Neuron (in vitro differentiated cells): ENCODE results near the gene MAU2.

Source experiments
- H2AFZ ChIP-seq: one replicate; pipeline ENCODE4 v1.6.1; 2013; ENCODE audit warnings: low read depth, mild to moderate bottlenecking, inconsistent platforms, low read length, moderate library complexity
- H3K27me3 ChIP-seq: one replicate; pipeline ENCODE4 v1.6.1; 2013; ENCODE audit warnings: low read length; ENCODE audit not compliant: insufficient read depth
- H3K36me3 ChIP-seq: one replicate; pipeline ENCODE4 v1.6.1; 2013; ENCODE audit warnings: low read length; ENCODE audit not compliant: insufficient read depth
- H3K4me1 ChIP-seq: one replicate; pipeline ENCODE4 v1.6.1; 2013; ENCODE audit warnings: low read length; ENCODE audit not compliant: insufficient read depth
- H3K4me3 ChIP-seq: 2 replicates; pipeline ENCODE4 v1.5.1; 2013; ENCODE audit warnings: mild to moderate bottlenecking, low read length, moderate library complexity
- H3K9me3 ChIP-seq: one replicate; pipeline ENCODE4 v1.6.1; 2013; ENCODE audit warnings: low read length

MAU2 gene

GRCh38 chr19:19320361-19321140 lies at the start of gene MAU2, which contains the start of gene SUGP1:
Gene MAU2 (plus strand): TSS chr19:19320829. CDS start chr19:19320860, 31 bp downstream.
Gene SUGP1 (minus strand): TSS chr19:19320509. CDS start chr19:19320496, 13 bp downstream.
- Histone ChIP-seq H3K36me3 (peaks cover 37% of the 10 kb centered on the region), H3K4me3 (peak within 1 kb of the TSS; percentile 66), H3K27me3 (no peaks in the 10 kb centered on the region), H3K9me3 (no peaks in the 10 kb centered on the region), H2AFZ (peak within 1 kb of the TSS; percentile 59), H3K4me1 (peaks cover 14% of the 10 kb centered on the region)

- H3K4me1 ChIP-seq: no peaks in the 10 kb centered on the region
- no peaks in the 10 kb centered on the region for H3K9me3 ChIP-seq
- no peak overlapping the region for H2AFZ ChIP-seq
- H3K27me3 ChIP-seq: no peaks in the 10 kb centered on the region
- peaks cover 14% of the 10 kb centered on the region for H3K36me3 ChIP-seq
- H3K4me3 ChIP-seq: peak overlapping the region; percentile 42
Observed at GRCh38 chr19:19271828-19272599, 48.6 kb upstream of the MAU2 start.

- Histone ChIP-seq H3K4me3 (no peak overlapping the region), H3K27me3 (no peaks in the 10 kb centered on the region), H3K4me1 (no peaks in the 10 kb centered on the region), H3K36me3 (peaks cover 35% of the 10 kb centered on the region), H2AFZ (no peak overlapping the region), H3K9me3 (no peaks in the 10 kb centered on the region)
Observed at GRCh38 chr19:19274146-19274545, 46.5 kb upstream of the MAU2 start.

- Histone ChIP-seq H2AFZ (no peak overlapping the region), H3K4me3 (no peak overlapping the region), H3K4me1 (no peaks in the 10 kb centered on the region), H3K36me3 (peaks cover 42% of the 10 kb centered on the region), H3K27me3 (no peaks in the 10 kb centered on the region), H3K9me3 (no peaks in the 10 kb centered on the region)
Observed at GRCh38 chr19:19274716-19275565, 45.7 kb upstream of the MAU2 start.

- Histone ChIP-seq H3K9me3 (no peaks in the 10 kb centered on the region), H3K4me1 (no peaks in the 10 kb centered on the region), H3K27me3 (no peaks in the 10 kb centered on the region), H3K4me3 (no peak overlapping the region), H2AFZ (no peak overlapping the region), H3K36me3 (peaks cover 56% of the 10 kb centered on the region)
Observed at GRCh38 chr19:19276386-19276785, 44.2 kb upstream of the MAU2 start.

- Histone ChIP-seq H3K27me3 (no peaks in the 10 kb centered on the region), H3K9me3 (no peaks in the 10 kb centered on the region), H3K4me3 (no peak overlapping the region), H3K36me3 (peaks cover 61% of the 10 kb centered on the region), H2AFZ (no peak overlapping the region), H3K4me1 (no peaks in the 10 kb centered on the region)
Observed at GRCh38 chr19:19276851-19277250, 43.8 kb upstream of the MAU2 start.

- Histone ChIP-seq H3K27me3 (no peaks in the 10 kb centered on the region), H3K4me3 (no peak overlapping the region), H2AFZ (no peak overlapping the region), H3K9me3 (no peaks in the 10 kb centered on the region), H3K36me3 (peaks cover 66% of the 10 kb centered on the region), H3K4me1 (no peaks in the 10 kb centered on the region)
Observed at GRCh38 chr19:19278315-19278714, 42.3 kb upstream of the MAU2 start.

- no peaks in the 10 kb centered on the region for H3K9me3 ChIP-seq
- no peaks in the 10 kb centered on the region for H3K27me3 ChIP-seq
- no peaks in the 10 kb centered on the region for H3K4me1 ChIP-seq
- H2AFZ ChIP-seq: no peak overlapping the region
- no peak overlapping the region for H3K4me3 ChIP-seq
- H3K36me3 ChIP-seq: peaks cover 71% of the 10 kb centered on the region
Observed at GRCh38 chr19:19279062-19279612, 41.5 kb upstream of the MAU2 start.

GRCh38 chr19:19279853-19280252 lies 40.8 kb upstream of the MAU2 start:
- peaks cover 77% of the 10 kb centered on the region for H3K36me3 ChIP-seq
- no peak overlapping the region for H3K4me3 ChIP-seq

GRCh38 chr19:19280561-19280960 lies 40.1 kb upstream of the MAU2 start:
- H3K9me3 ChIP-seq: peaks cover 4% of the 10 kb centered on the region
- no peaks in the 10 kb centered on the region for H3K27me3 ChIP-seq
- H2AFZ ChIP-seq: no peak overlapping the region
- H3K4me1 ChIP-seq: no peaks in the 10 kb centered on the region
- peaks cover 76% of the 10 kb centered on the region for H3K36me3 ChIP-seq
- H3K4me3 ChIP-seq: no peak overlapping the region

More at GRCh38 chr19:19279853-19280252, 40.8 kb upstream of the MAU2 start:
- Histone ChIP-seq H3K27me3 (no peaks in the 10 kb centered on the region), H3K4me1 (no peaks in the 10 kb centered on the region), H2AFZ (no peak overlapping the region), H3K9me3 (peaks cover 4% of the 10 kb centered on the region)

- H3K9me3 ChIP-seq: peaks cover 4% of the 10 kb centered on the region
- no peaks in the 10 kb centered on the region for H3K4me1 ChIP-seq
- H2AFZ ChIP-seq: no peak overlapping the region
- no peak overlapping the region for H3K4me3 ChIP-seq
- peaks cover 66% of the 10 kb centered on the region for H3K36me3 ChIP-seq
- H3K27me3 ChIP-seq: no peaks in the 10 kb centered on the region
Observed at GRCh38 chr19:19285686-19286085, 34.9 kb upstream of the MAU2 start.

GRCh38 chr19:19292607-19293006 lies 28.0 kb upstream of the MAU2 start:
- no peak overlapping the region for H3K4me3 ChIP-seq
- no peaks in the 10 kb centered on the region for H3K27me3 ChIP-seq
- peaks cover 16% of the 10 kb centered on the region for H3K9me3 ChIP-seq
- no peak overlapping the region for H2AFZ ChIP-seq
- H3K4me1 ChIP-seq: no peaks in the 10 kb centered on the region
- H3K36me3 ChIP-seq: peaks cover 65% of the 10 kb centered on the region
